OCI-LY1 (cell line): ENCODE data around the gene CDH13.

Experiments
- H2AFZ ChIP-seq: fragments of 200-600 bp; sonication (generic), shearing (Covaris generic); 2 replicates; pipeline ENCODE4 v1.6.0; 2014; ENCODE audit warnings: antibody characterized with exemption, mild to moderate bottlenecking, low read length
- H3F3A ChIP-seq: fragments of 200-600 bp; sonication (generic), shearing (Covaris generic); 2 replicates; pipeline ENCODE4 v1.6.0; 2014; ENCODE audit warnings: mild to moderate bottlenecking, antibody characterized with exemption, low read length, moderate library complexity; ENCODE audit not compliant: insufficient read depth
- H3K27ac ChIP-seq: fragments of 200-600 bp; sonication (generic); 2 replicates; pipeline ENCODE4 v1.5.1; 2014; ENCODE audit warnings: low read length, mixed run types, mild to moderate bottlenecking, low read depth; ENCODE audit not compliant: poor library complexity, severe bottlenecking
- H3K27me3 ChIP-seq: fragments of 200-600 bp; sonication (generic); 2 replicates; pipeline ENCODE4 v1.6.0; 2014; ENCODE audit warnings: antibody characterized with exemption, mild to moderate bottlenecking, low read length, moderate library complexity; ENCODE audit not compliant: insufficient read depth
- H3K36me3 ChIP-seq: fragments of 200-600 bp; sonication (generic); 2 replicates; pipeline ENCODE4 v1.6.1; 2014; ENCODE audit warnings: mild to moderate bottlenecking, antibody characterized with exemption, low read length, moderate library complexity, mixed read lengths; ENCODE audit not compliant: insufficient read depth
- H3K4me1 ChIP-seq: fragments of 200-600 bp; sonication (generic); 2 replicates; pipeline ENCODE4 v1.5.1; 2014; ENCODE audit warnings: mild to moderate bottlenecking, low read length, moderate library complexity; ENCODE audit not compliant: insufficient read depth, severe bottlenecking
- H3K4me2 ChIP-seq: fragments of 200-600 bp; sonication (generic), shearing (Covaris generic); 2 replicates; pipeline ENCODE4 v1.6.1; 2014; ENCODE audit warnings: low read length
- H3K4me3 ChIP-seq: fragments of 200-600 bp; sonication (generic); 2 replicates; pipeline ENCODE4 v1.5.1; 2014; ENCODE audit warnings: low read length, low read depth, mild to moderate bottlenecking, mixed read lengths; ENCODE audit not compliant: poor library complexity, severe bottlenecking
- H3K79me2 ChIP-seq: fragments of 200-600 bp; shearing (Covaris generic); 2 replicates; pipeline ENCODE4 v1.6.1; 2016; ENCODE audit warnings: mixed run types, low read length, mixed read lengths; ENCODE audit not compliant: insufficient read depth
- H3K9ac ChIP-seq: fragments of 200-600 bp; sonication (generic), shearing (Covaris generic); 2 replicates; pipeline ENCODE4 v1.6.1; 2014; ENCODE audit warnings: mild to moderate bottlenecking, low read length, mixed read lengths
- H3K9me2 ChIP-seq: fragments of 200-600 bp; sonication (generic), shearing (Covaris generic); 2 replicates; pipeline ENCODE4 v1.6.1; 2014; ENCODE audit warnings: low read depth, mild to moderate bottlenecking, low read length, mixed read lengths
- H3K9me3 ChIP-seq: fragments of 200-600 bp; shearing (Covaris generic); 2 replicates; pipeline ENCODE4 v1.6.1; 2014; ENCODE audit warnings: low read length, mixed read lengths
- H4K20me1 ChIP-seq: fragments of 200-600 bp; sonication (generic), shearing (Covaris generic); 2 replicates; pipeline ENCODE4 v1.6.0; 2016; ENCODE audit warnings: mild to moderate bottlenecking, low read length; ENCODE audit not compliant: insufficient read depth
- EZH2 ChIP-seq: fragments of 200-600 bp; sonication (generic), shearing (Covaris generic); IDR thresholded peaks from 2 replicates; pipeline ENCODE4 v1.8.0; 2017; ENCODE audit warnings: borderline replicate concordance, mixed run types, mild to moderate bottlenecking, antibody characterized with exemption, low read length, moderate library complexity, mixed read lengths
- TF ChIP-seq, protein P1 (sequence below): fragments of 200-600 bp; sonication (generic), shearing (Covaris generic); IDR thresholded peaks from 2 replicates; pipeline ENCODE4 v1.5.1; 2017; ENCODE audit warnings: mild to moderate bottlenecking, antibody characterized with exemption, low read length, moderate library complexity, mixed read lengths

CDH13 gene

GRCh38 chr16:83606486-83607030, 979.8 kb downstream of the CDH13 start:
- no peak overlapping the region for H3K4me3 ChIP-seq
- H3K9me3 ChIP-seq, result no peaks in the 10 kb centered on the region
- no peak overlapping the region for H3K4me2 ChIP-seq
- no peaks in the 10 kb centered on the region for H3K36me3 ChIP-seq
- no peaks in the 10 kb centered on the region for H3K9me2 ChIP-seq
- no peaks in the 10 kb centered on the region for H3F3A ChIP-seq
- no peaks in the 10 kb centered on the region for H3K79me2 ChIP-seq
- no peak overlapping the region for H3K27ac ChIP-seq
- H3K4me1 ChIP-seq, result no peaks in the 10 kb centered on the region
- TF ChIP-seq EZH2, result no peak
- no peak overlapping the region for H2AFZ ChIP-seq
- no peak overlapping the region for H3K9ac ChIP-seq
- no peaks in the 10 kb centered on the region for H3K27me3 ChIP-seq
- no peaks in the 10 kb centered on the region for H4K20me1 ChIP-seq

DNA sequence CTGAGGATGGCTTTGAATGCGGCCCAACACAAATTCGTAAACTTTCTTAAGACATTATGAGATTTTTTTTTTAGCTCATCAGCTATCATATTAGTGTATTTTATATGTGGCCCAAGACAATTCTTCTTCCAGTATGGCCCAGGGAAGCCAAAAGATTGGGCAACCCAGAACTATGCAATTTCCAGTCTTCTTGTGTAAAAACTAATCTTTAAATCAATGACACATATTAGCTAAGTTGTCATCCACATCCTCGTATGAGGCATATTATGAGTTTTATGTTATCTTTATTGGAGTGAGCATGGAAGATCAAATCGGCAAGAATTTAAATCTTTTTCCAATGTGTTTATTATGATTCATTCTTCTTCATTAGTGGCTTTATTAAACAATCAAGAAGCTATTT, 982.4 kb downstream of the CDH13 start:
- Histone ChIP-seq H3K4me1 (no peaks in the 10 kb centered on the region), H3K36me3 (no peaks in the 10 kb centered on the region), H3K79me2 (no peaks in the 10 kb centered on the region), H3K27me3 (no peaks in the 10 kb centered on the region), H3K4me2 (no peak overlapping the region), H3K9ac (no peak overlapping the region), H3K9me3 (no peaks in the 10 kb centered on the region), H4K20me1 (no peaks in the 10 kb centered on the region), H2AFZ (no peak overlapping the region), H3K27ac (no peak overlapping the region), H3K4me3 (no peak overlapping the region), H3F3A (no peaks in the 10 kb centered on the region), H3K9me2 (no peaks in the 10 kb centered on the region)
- TF ChIP-seq, protein P1, sequence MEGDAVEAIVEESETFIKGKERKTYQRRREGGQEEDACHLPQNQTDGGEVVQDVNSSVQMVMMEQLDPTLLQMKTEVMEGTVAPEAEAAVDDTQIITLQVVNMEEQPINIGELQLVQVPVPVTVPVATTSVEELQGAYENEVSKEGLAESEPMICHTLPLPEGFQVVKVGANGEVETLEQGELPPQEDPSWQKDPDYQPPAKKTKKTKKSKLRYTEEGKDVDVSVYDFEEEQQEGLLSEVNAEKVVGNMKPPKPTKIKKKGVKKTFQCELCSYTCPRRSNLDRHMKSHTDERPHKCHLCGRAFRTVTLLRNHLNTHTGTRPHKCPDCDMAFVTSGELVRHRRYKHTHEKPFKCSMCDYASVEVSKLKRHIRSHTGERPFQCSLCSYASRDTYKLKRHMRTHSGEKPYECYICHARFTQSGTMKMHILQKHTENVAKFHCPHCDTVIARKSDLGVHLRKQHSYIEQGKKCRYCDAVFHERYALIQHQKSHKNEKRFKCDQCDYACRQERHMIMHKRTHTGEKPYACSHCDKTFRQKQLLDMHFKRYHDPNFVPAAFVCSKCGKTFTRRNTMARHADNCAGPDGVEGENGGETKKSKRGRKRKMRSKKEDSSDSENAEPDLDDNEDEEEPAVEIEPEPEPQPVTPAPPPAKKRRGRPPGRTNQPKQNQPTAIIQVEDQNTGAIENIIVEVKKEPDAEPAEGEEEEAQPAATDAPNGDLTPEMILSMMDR, result no peak
- no peak for TF ChIP-seq EZH2

- Histone ChIP-seq H3K27ac (no peak overlapping the region), H4K20me1 (no peaks in the 10 kb centered on the region), H2AFZ (no peak overlapping the region), H3K9me3 (no peaks in the 10 kb centered on the region), H3K4me1 (no peaks in the 10 kb centered on the region), H3F3A (no peaks in the 10 kb centered on the region), H3K4me3 (no peak overlapping the region), H3K9ac (no peak overlapping the region), H3K79me2 (no peaks in the 10 kb centered on the region), H3K27me3 (no peaks in the 10 kb centered on the region), H3K36me3 (no peaks in the 10 kb centered on the region), H3K4me2 (no peak overlapping the region), H3K9me2 (no peaks in the 10 kb centered on the region)
- TF ChIP-seq, protein P1, result no peak
- no peak for TF ChIP-seq EZH2
These were observed 988.6 kb downstream of the CDH13 start for GRCh38 chr16:83615141-83615952.

- H2AFZ ChIP-seq, result no peak overlapping the region
- H3K27ac ChIP-seq, result no peak overlapping the region
- H3K9me2 ChIP-seq, result no peaks in the 10 kb centered on the region
- H3K27me3 ChIP-seq, result no peaks in the 10 kb centered on the region
- H4K20me1 ChIP-seq, result no peaks in the 10 kb centered on the region
- H3K79me2 ChIP-seq, result no peaks in the 10 kb centered on the region
- no peak overlapping the region for H3K4me3 ChIP-seq
- no peak for TF ChIP-seq EZH2
- TF ChIP-seq, protein P1, result no peak
- H3K36me3 ChIP-seq, result no peaks in the 10 kb centered on the region
- no peaks in the 10 kb centered on the region for H3K9me3 ChIP-seq
- no peak overlapping the region for H3K9ac ChIP-seq
- H3K4me2 ChIP-seq, result no peak overlapping the region
- H3F3A ChIP-seq, result no peaks in the 10 kb centered on the region
- H3K4me1 ChIP-seq, result no peaks in the 10 kb centered on the region
These were observed 989.2 kb downstream of the CDH13 start for GRCh38 chr16:83615953-83616350.
